Chondrocyte (in vitro differentiated cells): ENCODE measurements around the gene MTHFD1L. TPM values are rescaled to one million over a fixed set of nuclear protein-coding genes. Genes with fewer than 3 reads are reported as not detected.
"Not testable (repeated sequence)": the region's sequence is repeated elsewhere in the genome, so short reads cannot be mapped to it uniquely, and the experiment has no call there.

Experiments used
- DNase-seq: peaks from one replicate; pipeline ENCODE4 v3.0.0; 2021; ENCODE audit warnings: mixed read lengths, low spot score
- H3K27ac Mint-ChIP-seq: one replicate; pipeline ENCODE4 v1.8.0; 2021; ENCODE audit warnings: mild to moderate bottlenecking, moderate library complexity, mixed read lengths; ENCODE audit not compliant: unreplicated experiment
- H3K27me3 Mint-ChIP-seq: 2 replicates; pipeline ENCODE4 v1.8.0; 2021; ENCODE audit warnings: low read depth, mixed read lengths
- H3K36me3 Mint-ChIP-seq: 2 replicates; pipeline ENCODE4 v1.8.0; 2021; ENCODE audit warnings: low read depth, mixed read lengths
- H3K4me1 Mint-ChIP-seq: 2 replicates; pipeline ENCODE4 v1.8.0; 2021; ENCODE audit warnings: low read depth, mild to moderate bottlenecking, mixed read lengths
- H3K4me3 Mint-ChIP-seq: one replicate; pipeline ENCODE4 v1.8.0; 2021; ENCODE audit warnings: mild to moderate bottlenecking, moderate library complexity, mixed read lengths; ENCODE audit not compliant: unreplicated experiment
- H3K9me3 Mint-ChIP-seq: 2 replicates; pipeline ENCODE4 v1.8.0; 2021; ENCODE audit warnings: low read depth, mixed read lengths
- total RNA-seq: library from RNA; stranded (reverse); gene quantifications from 3 replicates; pipeline ENCODE4 v1.2.1, GENCODE V29; 2021
- TF ChIP-seq, protein P1 (sequence below): fragments of 200-600 bp; sonication (generic); IDR thresholded peaks from 2 replicates; pipeline ENCODE4 v1.5.0; 2021; ENCODE audit warnings: antibody characterized with exemption, mild to moderate bottlenecking, moderate library complexity

The MTHFD1L gene
- total RNA-seq, 1 donor from 2014 or later: 93.7 TPM

DNA sequence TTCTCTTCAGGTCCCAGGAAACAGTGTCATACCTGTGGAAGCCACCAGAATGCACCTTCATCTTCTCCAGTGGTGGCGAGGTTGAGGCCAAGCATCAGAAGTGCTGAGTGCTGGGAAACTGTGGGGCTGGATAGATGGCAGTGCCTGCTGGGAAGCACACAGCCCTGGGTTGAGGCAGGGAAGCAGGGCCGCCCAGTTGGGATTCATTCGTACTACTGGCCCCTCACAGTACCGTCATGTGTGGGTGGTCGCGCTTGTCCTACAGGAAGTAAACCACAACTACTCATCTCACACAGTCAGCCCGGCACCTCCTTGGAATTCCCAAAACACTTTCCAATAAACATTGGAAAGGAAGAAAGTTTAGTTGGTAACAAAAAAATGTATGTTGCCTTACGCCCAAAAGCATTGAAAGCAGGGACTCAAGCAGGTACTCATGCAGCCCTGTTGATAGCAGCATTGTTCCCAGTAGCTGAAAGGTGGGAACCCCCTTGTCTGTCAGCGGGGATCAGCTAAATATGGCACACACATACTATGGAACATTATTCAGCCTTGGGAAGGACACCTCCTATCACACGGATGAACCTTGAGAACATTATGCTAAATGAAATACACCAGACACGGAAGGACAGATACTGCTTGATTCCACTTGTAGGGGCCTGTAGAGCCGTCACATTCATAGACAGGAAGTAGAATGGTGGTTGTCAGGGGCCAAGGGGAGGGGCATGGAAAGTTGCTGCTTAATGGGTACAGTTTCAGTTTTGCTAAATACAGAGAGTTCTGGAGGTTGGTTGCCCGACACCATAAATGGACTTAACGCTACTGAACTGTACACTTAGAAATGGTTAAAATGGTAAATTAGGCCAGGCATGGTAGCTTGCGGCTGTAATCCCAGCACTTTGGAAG lies 162.7 kb downstream of the MTHFD1L start:
- Mint-ChIP-seq H3K36me3 (peaks cover 18% of the 10 kb centered on the region), H3K27ac (no peak overlapping the region), H3K27me3 (no peaks in the 10 kb centered on the region), H3K4me1 (peaks cover 21% of the 10 kb centered on the region), H3K4me3 (no peak overlapping the region), H3K9me3 (peaks cover 3% of the 10 kb centered on the region)
- DNase-seq: no peak
- TF ChIP-seq, protein P1, sequence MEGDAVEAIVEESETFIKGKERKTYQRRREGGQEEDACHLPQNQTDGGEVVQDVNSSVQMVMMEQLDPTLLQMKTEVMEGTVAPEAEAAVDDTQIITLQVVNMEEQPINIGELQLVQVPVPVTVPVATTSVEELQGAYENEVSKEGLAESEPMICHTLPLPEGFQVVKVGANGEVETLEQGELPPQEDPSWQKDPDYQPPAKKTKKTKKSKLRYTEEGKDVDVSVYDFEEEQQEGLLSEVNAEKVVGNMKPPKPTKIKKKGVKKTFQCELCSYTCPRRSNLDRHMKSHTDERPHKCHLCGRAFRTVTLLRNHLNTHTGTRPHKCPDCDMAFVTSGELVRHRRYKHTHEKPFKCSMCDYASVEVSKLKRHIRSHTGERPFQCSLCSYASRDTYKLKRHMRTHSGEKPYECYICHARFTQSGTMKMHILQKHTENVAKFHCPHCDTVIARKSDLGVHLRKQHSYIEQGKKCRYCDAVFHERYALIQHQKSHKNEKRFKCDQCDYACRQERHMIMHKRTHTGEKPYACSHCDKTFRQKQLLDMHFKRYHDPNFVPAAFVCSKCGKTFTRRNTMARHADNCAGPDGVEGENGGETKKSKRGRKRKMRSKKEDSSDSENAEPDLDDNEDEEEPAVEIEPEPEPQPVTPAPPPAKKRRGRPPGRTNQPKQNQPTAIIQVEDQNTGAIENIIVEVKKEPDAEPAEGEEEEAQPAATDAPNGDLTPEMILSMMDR: no peak

DNA sequence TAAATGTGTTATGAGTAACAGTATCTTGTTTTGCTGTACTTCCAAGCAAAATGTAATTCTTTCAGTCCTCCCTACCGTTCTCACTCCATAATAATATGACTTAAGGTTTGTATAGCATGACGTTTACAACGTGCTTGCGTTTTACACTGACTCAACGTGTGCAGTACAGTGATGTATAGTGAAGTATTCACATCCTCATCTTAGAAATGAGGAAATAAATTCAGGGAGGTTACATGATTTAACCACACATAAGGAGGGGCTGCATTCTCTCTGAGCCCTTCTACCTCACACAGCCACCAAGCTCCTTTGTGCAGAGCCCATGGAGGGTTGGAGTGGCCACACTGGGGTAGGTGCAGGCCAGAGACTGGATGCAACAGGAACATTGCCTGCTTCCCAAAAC lies 164.5 kb downstream of the MTHFD1L start:
- H3K36me3 Mint-ChIP-seq: peaks cover 16% of the 10 kb centered on the region
- no peak overlapping the region for H3K27ac Mint-ChIP-seq
- no peak for DNase-seq
- peaks cover 3% of the 10 kb centered on the region for H3K9me3 Mint-ChIP-seq
- no peak overlapping the region for H3K4me3 Mint-ChIP-seq
- peaks cover 30% of the 10 kb centered on the region for H3K4me1 Mint-ChIP-seq
- TF ChIP-seq, protein P1: no peak
- no peaks in the 10 kb centered on the region for H3K27me3 Mint-ChIP-seq

DNA sequence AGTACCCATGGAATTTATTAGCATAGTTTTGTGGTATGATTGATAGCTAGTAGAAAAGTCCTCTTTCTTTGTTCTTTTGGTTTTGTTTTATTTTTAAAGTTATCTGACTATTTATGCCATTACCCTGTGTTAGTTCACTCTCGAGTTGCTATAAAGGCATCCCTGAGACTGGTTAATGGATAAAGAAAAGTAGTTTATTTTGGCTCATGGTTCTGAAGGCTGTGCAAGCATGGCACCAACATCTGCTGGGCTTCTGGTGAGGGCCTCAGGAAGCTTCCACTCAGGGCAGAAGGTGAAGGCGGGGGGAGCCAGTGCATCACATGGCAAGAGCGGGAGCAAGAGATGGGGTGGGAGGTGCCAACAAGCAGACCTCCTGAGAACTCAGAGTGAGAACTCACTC lies 166.5 kb downstream of the MTHFD1L start:
- peaks cover 3% of the 10 kb centered on the region for H3K9me3 Mint-ChIP-seq
- H3K4me1 Mint-ChIP-seq: peaks cover 32% of the 10 kb centered on the region
- H3K4me3 Mint-ChIP-seq: no peak overlapping the region
- peak overlapping the region; percentile 0 for H3K27ac Mint-ChIP-seq
- peaks cover 16% of the 10 kb centered on the region for H3K36me3 Mint-ChIP-seq
- no peak for DNase-seq
- no peaks in the 10 kb centered on the region for H3K27me3 Mint-ChIP-seq
- TF ChIP-seq, protein P1: no peak

DNA sequence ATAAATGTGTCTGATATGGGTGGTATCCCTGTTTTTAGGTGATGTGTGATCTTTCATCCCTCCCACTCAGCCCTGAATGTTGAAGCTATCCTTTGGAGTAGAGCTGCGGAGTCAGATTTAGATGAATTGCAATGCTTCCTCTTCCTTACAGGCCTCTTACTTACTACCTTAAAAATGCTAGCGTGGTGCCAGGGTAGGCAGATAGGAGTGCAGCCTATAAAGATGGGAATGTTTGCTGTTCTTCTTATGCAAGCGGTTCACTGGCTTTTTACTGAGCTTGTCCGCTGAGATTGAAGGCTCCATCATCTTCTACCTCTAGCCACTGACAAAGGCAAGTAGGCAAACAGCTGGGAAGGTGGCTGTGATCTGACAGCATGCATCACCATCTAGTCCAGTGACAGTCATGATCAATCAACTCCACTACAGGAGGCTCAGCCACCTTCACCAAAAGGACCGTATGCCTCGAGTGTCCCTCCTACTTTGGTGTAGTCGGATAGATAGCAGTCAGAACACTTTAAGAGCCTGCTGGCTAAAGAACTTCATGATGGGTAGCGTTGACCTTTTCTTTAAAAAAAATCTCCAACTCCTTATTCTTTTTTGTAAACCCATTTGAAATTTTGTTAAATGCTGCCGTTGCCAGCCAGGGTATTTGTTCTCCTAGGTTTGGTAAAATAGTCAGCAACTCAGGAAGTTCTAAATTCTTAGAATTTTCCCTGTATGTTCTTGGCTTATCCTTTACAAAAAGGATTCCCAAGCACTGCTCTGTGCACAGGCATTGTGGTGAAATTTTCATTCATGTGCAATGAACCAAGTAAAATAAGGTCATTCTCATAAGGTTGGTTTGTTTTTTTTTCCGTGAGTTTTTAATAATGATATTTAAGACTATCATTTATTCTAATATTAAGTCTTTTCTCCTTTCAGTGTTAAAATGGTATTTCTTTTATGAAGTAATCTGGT lies 169.6 kb downstream of the MTHFD1L start:
- Mint-ChIP-seq H3K36me3 (peaks cover 22% of the 10 kb centered on the region), H3K27ac (peak overlapping the region; percentile 95), H3K4me1 (peaks cover 58% of the 10 kb centered on the region), H3K27me3 (no peaks in the 10 kb centered on the region), H3K4me3 (no peak overlapping the region), H3K9me3 (no peaks in the 10 kb centered on the region)
- TF ChIP-seq, protein P1: no peak
- no peak for DNase-seq

DNA sequence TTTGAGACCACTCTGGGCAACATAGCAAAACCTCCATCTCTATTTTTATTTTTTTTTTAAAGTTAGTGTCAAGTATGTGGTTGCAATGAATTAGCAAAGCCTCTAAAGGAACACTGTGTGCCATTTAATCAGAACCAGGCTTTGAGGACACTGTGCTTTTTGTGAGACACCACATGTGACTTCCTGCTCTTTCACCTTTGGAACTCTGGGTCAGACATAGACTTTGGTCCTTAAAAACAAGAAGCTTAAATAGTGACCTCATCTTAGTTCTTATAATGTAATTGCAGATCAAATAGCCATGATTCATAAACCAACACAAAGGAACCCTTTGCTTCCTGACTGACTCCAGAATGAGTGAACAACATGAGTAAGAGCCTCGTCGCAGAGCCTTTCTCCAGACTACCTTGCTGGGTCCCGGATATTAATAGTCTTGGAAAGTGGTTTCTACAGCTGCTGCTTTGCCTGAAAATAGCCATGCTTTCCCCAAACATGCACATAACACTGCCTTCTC lies 170.8 kb downstream of the MTHFD1L start:
- not testable (repeated sequence) for H3K27me3 Mint-ChIP-seq, DNase-seq, H3K4me3 Mint-ChIP-seq, H3K9me3 Mint-ChIP-seq
- Mint-ChIP-seq H3K4me1 (peaks cover 69% of the 10 kb centered on the region), H3K36me3 (peaks cover 22% of the 10 kb centered on the region), H3K27ac (peak overlapping the region; percentile 95)
